NCI-H82 treated with DMSO at 0.1 percent for 48 hours (cell line): ENCODE results near the gene ERH.
"Not testable (repeated sequence)": the region's sequence is repeated elsewhere in the genome, so short reads cannot be mapped to it uniquely, and the experiment has no call there.

Experiments
- DNase-seq: peaks from one replicate; lab custom pipeline; 2025; ENCODE audit not compliant: unreplicated experiment; lab: John Stamatoyannopoulos, UW

The ERH gene

DNA sequence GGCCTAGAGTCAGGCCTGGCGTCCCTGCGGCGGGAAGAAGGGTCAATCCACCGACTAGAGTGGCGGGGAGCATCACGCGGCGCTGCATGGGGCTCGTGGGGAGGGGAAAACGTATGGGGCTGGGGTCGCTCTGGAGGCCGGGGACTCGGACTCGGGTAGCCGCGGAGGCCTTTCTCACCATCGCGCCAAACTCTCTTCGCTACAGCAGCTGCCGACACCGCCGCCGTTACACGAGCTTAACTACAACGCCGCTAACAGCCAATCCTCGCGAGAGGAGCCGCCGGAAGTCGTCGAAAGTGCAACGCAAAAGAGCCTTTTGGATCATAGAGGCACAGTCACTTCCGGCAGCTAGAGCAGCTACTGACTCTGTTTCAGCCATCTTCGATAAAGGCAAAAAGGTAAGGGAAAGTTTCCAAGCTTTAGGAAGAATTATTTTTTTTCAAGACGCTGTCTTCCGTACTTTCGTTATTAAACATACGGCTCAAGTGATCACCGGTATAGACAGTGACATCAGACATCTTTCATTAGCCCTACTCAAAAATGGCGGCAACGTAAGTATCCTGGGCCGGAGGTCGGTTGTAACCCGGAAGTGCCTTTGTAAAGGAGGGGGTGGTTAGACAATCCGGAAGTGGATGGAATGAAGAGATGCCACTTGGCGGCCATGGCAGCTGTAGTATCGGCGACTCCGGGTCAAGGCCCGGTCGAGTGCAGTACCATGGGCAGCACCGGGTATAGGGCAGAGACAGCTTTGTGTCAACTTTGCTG, at the start of gene ERH, which contains the start of gene SLC39A9:
ERH (minus strand) TSS at position 247 of the 765 bp plus-strand sequence; CDS start at position 181, 66 bp downstream.
SLC39A9 (plus strand) TSS at position 640 of the 765 bp plus-strand sequence. CDS start 678 bp downstream, outside the sequence.
- peak; percentile 97 for DNase-seq

GRCh38 chr14:69443296-69443805, 45.3 kb upstream of the ERH start:
- no peak for DNase-seq

- no peak for DNase-seq
Observed at GRCh38 chr14:69441948-69442347, 43.8 kb upstream of the ERH start.

DNA sequence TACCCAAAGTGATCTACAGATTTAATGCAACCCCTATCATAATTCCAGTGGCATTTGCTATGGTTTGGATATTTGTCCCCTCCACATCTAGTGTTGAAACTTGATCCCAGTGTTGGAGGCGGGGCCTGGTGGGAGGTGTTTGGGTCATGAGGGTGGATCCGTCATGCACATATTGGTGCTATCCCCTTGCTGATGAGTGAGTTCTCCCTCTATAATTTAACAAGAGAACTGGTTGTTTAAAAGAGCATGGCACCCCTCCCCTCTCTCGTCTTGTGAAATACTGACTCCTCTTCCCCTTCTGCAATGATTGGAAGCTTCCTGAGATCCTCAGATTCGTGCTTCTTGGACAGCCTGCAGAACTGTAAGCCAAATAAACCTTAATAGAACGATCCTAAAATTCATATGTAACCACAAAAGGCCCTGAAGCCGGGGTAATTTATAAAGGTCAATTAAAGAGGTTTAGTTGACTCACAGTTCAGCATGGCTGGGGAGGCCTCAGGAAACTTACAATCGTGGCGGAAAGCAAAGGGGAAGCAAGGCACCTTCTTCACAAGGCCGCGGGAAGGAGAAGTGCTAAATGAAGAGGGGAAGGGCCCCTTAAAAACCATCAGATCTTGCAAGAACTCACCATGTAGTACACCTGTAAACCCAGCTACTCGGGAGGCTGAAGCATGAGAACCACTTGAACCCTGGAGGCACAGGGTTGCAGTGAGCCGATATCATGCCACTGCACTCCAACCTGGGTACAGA, 41.6 kb upstream of the ERH start:
- DNase-seq = no peak

GRCh38 chr14:69432364-69432763, 34.3 kb upstream of the ERH start:
- no peak for DNase-seq

GRCh38 chr14:69430306-69430939, 32.3 kb upstream of the ERH start:
- no peak for DNase-seq

DNA sequence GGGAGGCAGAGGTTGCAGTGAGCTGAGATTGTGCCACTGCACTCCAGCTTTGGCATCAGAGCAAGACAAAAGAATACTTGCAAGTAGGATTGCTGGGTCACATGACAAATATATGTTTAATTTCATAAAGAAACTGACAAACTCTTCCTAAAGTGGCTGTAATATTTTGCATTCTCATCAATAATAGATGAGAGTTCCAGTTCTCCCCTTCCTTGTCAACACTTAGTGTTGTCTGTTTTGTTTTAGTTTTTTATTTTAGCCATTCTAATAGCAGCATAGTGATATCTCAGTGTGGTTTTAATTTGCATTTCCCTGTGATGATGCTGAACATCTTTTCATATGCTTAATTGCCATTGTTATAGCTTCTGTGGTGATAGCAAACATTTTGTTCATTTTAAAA, 31.5 kb upstream of the ERH start:
- no peak for DNase-seq

- no peak for DNase-seq
Observed at GRCh38 chr14:69428289-69428998, 30.3 kb upstream of the ERH start.

DNA sequence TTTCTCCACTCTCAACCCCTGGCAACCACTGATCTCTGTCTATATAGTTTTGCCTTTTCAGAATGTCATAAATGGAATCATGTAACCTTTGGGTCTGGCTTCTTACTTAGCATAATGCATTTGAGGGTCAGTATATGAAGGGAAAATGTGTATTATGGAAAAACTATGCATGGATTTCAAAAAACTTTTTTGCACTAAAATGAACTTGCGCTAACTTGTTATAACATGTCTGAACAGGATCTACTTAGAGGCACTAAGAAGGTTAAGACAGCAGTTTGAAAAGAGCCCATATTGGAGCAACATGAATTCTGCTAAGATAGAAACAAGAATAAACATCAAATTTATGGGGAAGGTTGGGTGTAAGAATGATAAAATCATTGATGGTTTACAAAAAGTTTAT, 29.5 kb upstream of the ERH start:
- no peak for DNase-seq

DNA sequence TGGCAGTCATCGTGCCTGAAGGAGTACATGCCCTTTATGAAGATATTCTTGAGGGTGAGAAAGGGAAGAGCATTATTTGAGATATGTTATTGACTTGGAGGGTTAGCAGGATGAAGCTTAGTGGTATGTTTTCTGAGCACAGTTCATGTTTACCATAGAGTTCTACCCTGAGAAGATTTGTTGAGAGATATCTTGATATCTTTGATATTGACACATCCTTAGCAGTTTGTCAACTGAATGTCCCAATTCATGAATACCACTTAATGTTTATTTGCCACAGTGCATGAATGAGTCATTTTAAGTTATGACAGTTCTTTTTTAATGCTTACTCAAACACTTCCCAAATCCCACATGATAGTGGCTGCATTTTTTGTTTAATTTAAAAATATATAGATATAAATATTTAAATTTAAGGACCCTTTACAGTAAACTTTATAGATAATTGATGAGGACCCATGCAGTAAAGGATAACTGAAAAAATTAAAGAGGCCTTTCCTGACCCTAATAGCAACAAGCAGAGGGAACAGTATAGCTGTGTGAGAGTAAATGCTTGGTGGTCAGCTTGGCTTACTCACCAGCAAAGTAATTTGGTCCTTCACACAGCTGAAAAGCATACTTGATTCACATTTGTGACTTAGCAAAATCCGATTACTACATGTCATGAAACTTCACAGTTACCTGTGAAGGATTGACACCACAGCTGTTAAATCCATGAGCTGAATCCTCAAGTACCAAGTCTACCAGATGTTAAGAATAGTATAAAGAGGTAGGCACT, 26.2 kb upstream of the ERH start:
- no peak for DNase-seq

DNA sequence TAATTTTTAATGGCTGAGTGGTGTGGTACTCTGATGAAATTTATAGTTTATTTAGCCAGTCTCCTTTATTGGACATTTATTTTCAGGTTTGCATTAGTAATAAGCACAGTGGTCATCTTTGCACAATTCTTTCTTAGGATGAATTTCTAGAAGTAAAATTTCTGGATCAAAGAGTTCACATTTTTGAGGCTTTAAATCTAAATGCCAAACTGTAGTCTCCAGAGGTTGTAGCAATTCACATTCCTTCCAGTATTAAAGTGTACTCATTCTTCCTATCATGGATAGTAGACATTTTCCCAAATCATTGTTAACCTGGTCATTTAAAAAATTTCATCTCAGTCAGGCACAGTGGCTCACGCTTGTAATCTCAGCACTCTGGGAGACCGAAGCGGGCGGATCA, 25.2 kb upstream of the ERH start:
- no peak for DNase-seq

- DNase-seq = not testable (repeated sequence)
Observed at GRCh38 chr14:69416087-69416486, 18.0 kb upstream of the ERH start.

GRCh38 chr14:69413483-69413882, 15.4 kb upstream of the ERH start:
- DNase-seq = no peak

- no peak for DNase-seq
Observed at GRCh38 chr14:69408331-69408960, 10.3 kb upstream of the ERH start.

GRCh38 chr14:69405762-69406161, 7.7 kb upstream of the ERH start:
- no peak for DNase-seq

DNA sequence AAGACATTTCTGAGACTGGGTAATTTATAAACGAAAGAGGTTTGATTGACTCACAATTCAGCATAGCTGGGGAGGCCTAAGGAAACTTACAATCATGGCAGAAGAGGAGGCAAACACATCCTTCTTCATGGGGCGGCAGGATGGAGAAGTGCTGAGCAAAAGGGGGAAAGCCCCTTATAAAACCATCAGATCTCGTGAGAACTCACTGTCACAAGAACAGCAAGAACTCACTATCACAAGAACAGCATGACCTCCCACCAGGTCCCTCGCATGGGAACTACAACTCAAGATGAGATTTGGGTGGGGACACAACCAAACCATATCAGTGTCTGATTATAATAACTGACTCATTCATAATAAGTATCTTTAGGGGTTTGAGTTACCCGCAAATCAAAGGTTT, 6.8 kb upstream of the ERH start:
- no peak for DNase-seq

- DNase-seq = no peak
Observed at GRCh38 chr14:69404478-69404877, 6.4 kb upstream of the ERH start.

GRCh38 chr14:69401841-69402240, 3.7 kb upstream of the ERH start:
- no peak for DNase-seq

DNA sequence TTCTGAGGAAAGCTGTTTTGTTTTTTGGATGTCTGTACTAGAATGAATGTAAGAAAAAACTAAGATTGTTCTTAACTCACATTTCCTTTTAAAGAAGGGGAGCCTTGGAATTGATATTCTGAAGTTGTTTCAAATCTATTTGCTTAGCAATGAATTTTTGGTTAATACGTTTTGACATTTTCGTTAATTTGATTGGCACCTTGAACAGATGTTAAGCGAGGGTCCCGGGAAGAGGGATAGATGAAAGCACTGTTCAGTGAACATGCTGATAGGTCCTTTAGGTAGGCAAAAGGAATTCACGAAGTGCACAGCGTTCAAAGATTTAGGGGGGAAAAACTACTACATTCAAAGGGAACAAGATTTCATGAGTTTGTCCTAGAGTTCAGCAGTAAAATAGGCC, 2.1 kb upstream of the ERH start:
- DNase-seq = no peak

- DNase-seq = no peak
Observed at GRCh38 chr14:69399750-69400149, 1.7 kb upstream of the ERH start.
